Erythroblast (primary cell): ENCODE data around the gene ENTPD2.

Experiments used
- GATA1 ChIP-seq: IDR thresholded peaks from 2 replicates; pipeline ENCODE4 v1.6.1; 2011; ENCODE audit warnings: low read depth, mild to moderate bottlenecking, control low read depth, low read length, moderate library complexity
- POLR2A ChIP-seq: IDR thresholded peaks from 2 replicates; pipeline ENCODE4 v1.6.1; 2011; ENCODE audit warnings: mild to moderate bottlenecking, low read length

GRCh38 chr9:137052293-137052692 lies 1.6 kb downstream of the ENTPD2 start:
- TF ChIP-seq POLR2A (no peak), GATA1 (no peak)
